ENCODE data around the gene C14orf93.
"Not testable (repeated sequence)": the region's sequence is repeated elsewhere in the genome, so short reads cannot be mapped to it uniquely, and the experiment has no call there.

C14orf93 gene

DNA sequence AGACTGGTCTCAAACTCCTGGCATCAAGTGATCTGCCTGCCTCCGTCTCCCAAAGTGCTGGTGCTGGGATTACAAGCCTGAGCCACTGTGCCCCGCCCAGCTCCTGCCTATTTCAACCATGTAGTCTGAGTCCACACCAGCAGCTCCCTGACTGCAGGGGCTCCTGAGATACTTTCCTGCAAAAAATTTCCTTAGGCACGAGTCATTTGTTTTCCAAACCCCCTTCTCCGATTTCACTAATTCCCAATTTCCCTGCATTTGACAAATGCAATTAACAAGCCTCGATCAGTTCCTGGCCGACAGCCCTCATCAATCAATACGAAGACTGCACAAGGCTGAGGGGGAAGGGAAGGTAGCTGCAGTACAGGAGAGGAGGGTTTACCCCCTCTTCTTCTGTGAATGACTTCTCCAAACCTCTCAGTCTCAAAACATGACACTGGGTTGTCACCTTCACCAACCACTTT is 14.7 kb upstream of the C14orf93 start:
- Histone ChIP-seq H3K4me1 (ENCODE audit: control insufficient read depth in 1 of 2, insufficient read depth in 2 of 2, low read length in 2 of 2) (no peaks in the 10 kb centered on the region), H3K4me3 (ENCODE audit: low read depth in 1 of 2, low read length in 2 of 2) (no peak overlapping the region), H3K27ac (ENCODE audit: low read length) (no peak overlapping the region), H3K36me3 (ENCODE audit: control insufficient read depth in 1 of 2, insufficient read depth in 2 of 2, low read length in 2 of 2) (peaks cover 16 to 19% of the 10 kb centered on the region in 2 donors), H3K27me3 (ENCODE audit: low read depth, low read length) (no peaks in the 10 kb centered on the region), H3K9me3 (ENCODE audit: control insufficient read depth in 1 of 2, low read length in 2 of 2) (no peaks in the 10 kb centered on the region)

DNA sequence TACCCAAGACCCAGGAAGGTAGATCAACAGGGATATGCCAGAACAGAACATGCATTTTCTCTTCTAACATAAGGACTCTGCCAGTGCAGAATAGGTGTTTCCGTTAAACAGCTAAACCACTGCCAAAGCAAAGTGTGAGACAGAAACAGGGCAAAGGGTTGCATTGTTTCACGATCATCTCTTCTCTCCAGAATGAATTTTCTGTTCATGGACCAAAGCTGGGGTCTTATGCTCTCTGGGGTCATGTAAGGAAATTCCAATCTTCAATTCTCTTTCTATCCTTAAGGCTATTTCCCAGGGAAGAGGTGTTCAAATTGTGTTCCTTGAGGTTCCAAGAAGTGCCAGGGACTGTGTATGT is 13.8 kb upstream of the C14orf93 start:
- no peak overlapping the region for H3K4me3 ChIP-seq (ENCODE audit: low read depth in 1 of 2, low read length in 2 of 2)
- no peaks in the 10 kb centered on the region for H3K4me1 ChIP-seq (ENCODE audit: control insufficient read depth in 1 of 2, insufficient read depth in 2 of 2, low read length in 2 of 2)
- H3K27ac ChIP-seq (ENCODE audit: low read length): no peak overlapping the region
- no peaks in the 10 kb centered on the region for H3K9me3 ChIP-seq (ENCODE audit: control insufficient read depth in 1 of 2, low read length in 2 of 2)
- H3K27me3 ChIP-seq (ENCODE audit: low read depth, low read length): no peaks in the 10 kb centered on the region
- peaks cover 15 to 16% of the 10 kb centered on the region in 2 donors for H3K36me3 ChIP-seq (ENCODE audit: control insufficient read depth in 1 of 2, insufficient read depth in 2 of 2, low read length in 2 of 2)

DNA sequence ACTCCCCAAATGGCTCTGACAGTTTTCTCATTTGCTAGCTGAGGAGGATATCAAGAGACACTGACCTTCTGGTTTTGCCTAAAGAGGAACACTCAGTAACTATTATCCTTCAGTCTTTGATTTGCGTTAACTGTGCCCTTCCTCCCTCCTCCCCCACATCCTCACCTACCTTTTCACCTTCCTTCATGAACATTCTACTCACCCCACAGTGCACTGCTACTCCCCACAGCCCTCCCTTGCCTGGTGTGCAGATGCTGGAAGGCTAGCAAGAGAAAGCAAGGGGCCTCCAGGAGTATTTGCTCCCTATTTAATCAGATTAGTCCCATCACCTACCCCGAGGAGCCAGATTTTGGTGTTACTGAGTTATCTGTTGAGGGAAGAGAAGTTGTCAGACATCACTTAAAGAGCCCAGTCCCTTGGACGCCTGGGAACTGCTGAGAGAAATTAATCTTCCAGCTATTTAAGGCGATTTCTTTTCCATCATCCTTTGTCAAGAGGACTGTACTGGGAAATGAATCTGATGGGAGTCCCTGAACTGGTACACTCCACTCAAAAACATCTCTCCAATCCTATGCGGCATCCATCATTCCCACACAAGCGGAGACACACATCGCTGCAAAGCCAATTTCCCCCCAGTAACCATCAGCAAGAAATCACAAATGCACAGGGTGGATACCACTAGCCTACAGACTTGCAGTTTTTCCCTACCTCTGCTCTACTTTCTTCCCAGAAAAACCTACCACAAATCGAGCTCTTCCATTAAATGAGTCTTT is 13.3 kb upstream of the C14orf93 start:
- H3K36me3 ChIP-seq (ENCODE audit: control insufficient read depth in 1 of 2, insufficient read depth in 2 of 2, low read length in 2 of 2): peaks cover 15 to 16% of the 10 kb centered on the region in 2 donors
- H3K27me3 ChIP-seq (ENCODE audit: low read depth, low read length): no peaks in the 10 kb centered on the region
- no peak overlapping the region for H3K27ac ChIP-seq (ENCODE audit: low read length)
- no peaks in the 10 kb centered on the region for H3K9me3 ChIP-seq (ENCODE audit: control insufficient read depth in 1 of 2, low read length in 2 of 2)
- H3K4me3 ChIP-seq (ENCODE audit: low read depth in 1 of 2, low read length in 2 of 2): no peak overlapping the region
- no peaks in the 10 kb centered on the region for H3K4me1 ChIP-seq (ENCODE audit: control insufficient read depth in 1 of 2, insufficient read depth in 2 of 2, low read length in 2 of 2)

DNA sequence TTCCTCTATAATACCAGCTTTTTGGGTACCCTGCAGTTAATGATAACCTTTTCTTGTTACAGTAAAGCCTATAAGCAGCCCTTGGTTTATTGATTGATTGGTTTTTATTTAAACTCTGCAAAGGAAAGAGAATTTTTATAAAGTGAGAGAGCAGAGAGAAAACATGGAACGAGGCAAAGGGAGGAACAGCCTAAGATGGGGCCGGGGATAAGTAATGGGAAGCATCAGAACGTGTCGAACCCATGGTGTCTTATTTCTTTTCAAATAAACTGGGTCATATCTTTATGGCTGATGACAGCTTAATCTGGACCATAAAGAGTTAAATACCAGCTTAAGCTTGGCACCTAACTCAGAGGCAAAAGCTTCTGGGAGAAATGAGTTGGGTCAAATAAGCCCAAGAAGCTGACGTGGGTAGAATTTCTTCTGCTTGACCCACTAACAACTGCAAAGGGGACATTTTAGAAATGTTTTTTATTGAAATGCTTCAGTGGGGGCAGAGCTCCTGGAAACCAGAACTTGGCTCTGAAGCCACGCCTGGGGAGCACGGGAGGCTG is 12.0 kb upstream of the C14orf93 start:
- no peak overlapping the region for H3K4me3 ChIP-seq (ENCODE audit: low read depth in 1 of 2, low read length in 2 of 2)
- H3K27me3 ChIP-seq (ENCODE audit: low read depth, low read length): no peaks in the 10 kb centered on the region
- no peaks in the 10 kb centered on the region for H3K4me1 ChIP-seq (ENCODE audit: control insufficient read depth in 1 of 2, insufficient read depth in 2 of 2, low read length in 2 of 2)
- no peaks in the 10 kb centered on the region for H3K9me3 ChIP-seq (ENCODE audit: control insufficient read depth in 1 of 2, low read length in 2 of 2)
- peaks cover 15 to 16% of the 10 kb centered on the region in 2 donors for H3K36me3 ChIP-seq (ENCODE audit: control insufficient read depth in 1 of 2, insufficient read depth in 2 of 2, low read length in 2 of 2)
- no peak overlapping the region for H3K27ac ChIP-seq (ENCODE audit: low read length)

DNA sequence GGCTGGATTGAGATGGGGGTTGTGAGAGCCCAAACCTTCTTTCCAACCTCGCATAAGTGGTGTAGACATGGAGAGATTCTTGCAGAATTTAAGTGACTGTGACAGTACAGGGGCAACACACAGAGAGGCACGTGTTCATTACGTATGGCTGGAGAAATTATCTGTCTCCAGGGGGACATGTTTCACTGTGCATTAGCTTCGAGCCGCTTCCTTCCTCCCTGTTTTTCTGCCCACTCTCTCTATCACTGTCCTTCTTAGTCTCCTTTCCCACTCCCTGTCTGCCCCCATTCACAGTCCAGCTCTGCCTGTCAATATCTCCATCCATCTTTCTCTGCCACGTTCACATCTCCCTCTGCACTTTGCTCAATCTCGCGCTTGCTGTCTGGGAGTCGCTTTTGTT is 11.5 kb upstream of the C14orf93 start:
- Histone ChIP-seq H3K36me3 (ENCODE audit: control insufficient read depth in 1 of 2, insufficient read depth in 2 of 2, low read length in 2 of 2) (peaks cover 15 to 16% of the 10 kb centered on the region in 2 donors), H3K27me3 (ENCODE audit: low read depth, low read length) (no peaks in the 10 kb centered on the region), H3K9me3 (ENCODE audit: control insufficient read depth in 1 of 2, low read length in 2 of 2) (no peaks in the 10 kb centered on the region), H3K4me3 (ENCODE audit: low read depth in 1 of 2, low read length in 2 of 2) (no peak overlapping the region), H3K4me1 (ENCODE audit: control insufficient read depth in 1 of 2, insufficient read depth in 2 of 2, low read length in 2 of 2) (no peaks in the 10 kb centered on the region), H3K27ac (ENCODE audit: low read length) (no peak overlapping the region)

DNA sequence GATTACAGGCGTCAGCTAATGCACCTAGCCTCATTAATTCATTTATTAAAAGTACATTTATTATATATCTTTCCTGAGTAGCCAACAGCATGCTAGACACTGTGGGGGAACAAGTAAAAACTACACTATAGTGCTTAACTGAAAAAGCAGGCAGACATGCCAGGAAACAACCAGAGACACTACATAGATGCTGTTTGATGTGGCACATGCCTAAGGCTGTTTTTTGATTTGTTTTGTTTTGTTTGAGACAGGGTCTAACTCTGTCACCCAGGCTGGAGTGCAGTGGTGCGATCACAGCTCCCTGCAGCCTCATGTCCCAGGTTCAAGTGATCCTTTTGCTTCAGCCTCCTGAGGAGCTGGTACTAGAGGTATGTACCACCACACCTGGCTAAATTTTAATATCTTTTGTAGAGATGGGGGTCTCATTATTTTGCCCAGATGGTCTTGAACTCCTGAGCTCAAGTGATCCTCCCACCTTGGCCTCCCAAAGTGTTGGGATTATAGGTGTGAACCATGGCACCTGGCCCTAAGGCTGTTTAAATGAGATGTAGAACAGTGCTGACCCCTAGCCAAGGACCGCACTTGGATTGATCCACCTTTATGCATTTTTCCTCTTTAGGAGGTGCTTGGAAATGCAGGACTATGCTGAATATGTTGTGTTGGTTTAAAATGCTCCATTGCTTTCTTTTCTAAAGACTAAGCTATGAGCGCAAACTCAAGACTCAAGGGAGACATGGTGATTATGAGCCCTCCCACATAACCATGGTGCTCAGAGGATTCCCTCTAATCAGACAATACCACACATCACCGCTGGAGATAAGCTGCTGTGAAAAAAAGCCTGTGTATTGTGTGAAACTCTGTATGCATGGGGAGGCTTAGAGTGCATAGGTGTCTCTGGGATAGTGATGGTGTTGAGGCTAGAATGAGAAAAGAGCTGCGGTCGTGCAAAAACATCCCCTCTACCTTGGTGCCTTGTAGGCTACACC is 10.5 kb upstream of the C14orf93 start:
- H3K9me3 ChIP-seq (ENCODE audit: control insufficient read depth in 1 of 2, low read length in 2 of 2): no peaks in the 10 kb centered on the region
- H3K27me3 ChIP-seq (ENCODE audit: low read depth, low read length): no peaks in the 10 kb centered on the region
- H3K27ac ChIP-seq (ENCODE audit: low read length): no peak overlapping the region
- H3K36me3 ChIP-seq (ENCODE audit: control insufficient read depth in 1 of 2, insufficient read depth in 2 of 2, low read length in 2 of 2): peaks cover 6 to 8% of the 10 kb centered on the region in 2 donors
- no peaks in the 10 kb centered on the region for H3K4me1 ChIP-seq (ENCODE audit: control insufficient read depth in 1 of 2, insufficient read depth in 2 of 2, low read length in 2 of 2)
- no peak overlapping the region for H3K4me3 ChIP-seq (ENCODE audit: low read depth in 1 of 2, low read length in 2 of 2)

- Histone ChIP-seq H3K4me1 (ENCODE audit: control insufficient read depth in 1 of 2, insufficient read depth in 2 of 2, low read length in 2 of 2) (no peaks in the 10 kb centered on the region), H3K4me3 (ENCODE audit: low read depth in 1 of 2, low read length in 2 of 2) (no peak overlapping the region), H3K27me3 (ENCODE audit: low read depth, low read length) (no peaks in the 10 kb centered on the region), H3K36me3 (ENCODE audit: control insufficient read depth in 1 of 2, insufficient read depth in 2 of 2, low read length in 2 of 2) (no peaks in the 10 kb centered on the region), H3K9me3 (ENCODE audit: control insufficient read depth in 1 of 2, low read length in 2 of 2) (no peaks in the 10 kb centered on the region), H3K27ac (ENCODE audit: low read length) (no peak overlapping the region)
Measured at GRCh38 chr14:23018107-23018506, 8.2 kb upstream of the C14orf93 start.

- Histone ChIP-seq H3K4me3 (ENCODE audit: low read depth in 1 of 2, low read length in 2 of 2) (no peak overlapping the region), H3K27ac (ENCODE audit: low read length) (no peak overlapping the region), H3K9me3 (ENCODE audit: control insufficient read depth in 1 of 2, low read length in 2 of 2) (no peaks in the 10 kb centered on the region), H3K27me3 (ENCODE audit: low read depth, low read length) (no peaks in the 10 kb centered on the region), H3K4me1 (ENCODE audit: control insufficient read depth in 1 of 2, insufficient read depth in 2 of 2, low read length in 2 of 2) (no peaks in the 10 kb centered on the region), H3K36me3 (ENCODE audit: control insufficient read depth in 1 of 2, insufficient read depth in 2 of 2, low read length in 2 of 2) (no peaks in the 10 kb centered on the region)
Measured at GRCh38 chr14:23017091-23017490, 7.1 kb upstream of the C14orf93 start.

- Histone ChIP-seq H3K36me3 (ENCODE audit: control insufficient read depth in 1 of 2, insufficient read depth in 2 of 2, low read length in 2 of 2) (no peaks in the 10 kb centered on the region), H3K9me3 (ENCODE audit: control insufficient read depth in 1 of 2, low read length in 2 of 2) (no peaks in the 10 kb centered on the region), H3K4me3 (ENCODE audit: low read depth in 1 of 2, low read length in 2 of 2) (no peak overlapping the region), H3K27me3 (ENCODE audit: low read depth, low read length) (no peaks in the 10 kb centered on the region), H3K27ac (ENCODE audit: low read length) (no peak overlapping the region), H3K4me1 (ENCODE audit: control insufficient read depth in 1 of 2, insufficient read depth in 2 of 2, low read length in 2 of 2) (no peaks in the 10 kb centered on the region)
Measured at GRCh38 chr14:23015618-23016017, 5.7 kb upstream of the C14orf93 start.

- not testable (repeated sequence) for H3K27ac ChIP-seq (ENCODE audit: low read length); H3K36me3 ChIP-seq (ENCODE audit: control insufficient read depth in 1 of 2, insufficient read depth in 2 of 2, low read length in 2 of 2); H3K9me3 ChIP-seq (ENCODE audit: control insufficient read depth in 1 of 2, low read length in 2 of 2)
Measured at GRCh38 chr14:23013749-23014054, 3.8 kb upstream of the C14orf93 start.

GRCh38 chr14:23013054-23013748 is 3.3 kb upstream of the C14orf93 start:
- H3K4me3 ChIP-seq (ENCODE audit: low read depth in 1 of 2, low read length in 2 of 2): no peak overlapping the region
- no peaks in the 10 kb centered on the region for H3K9me3 ChIP-seq (ENCODE audit: control insufficient read depth in 1 of 2, low read length in 2 of 2)
- H3K27me3 ChIP-seq (ENCODE audit: low read depth, low read length): no peaks in the 10 kb centered on the region
- H3K36me3 ChIP-seq (ENCODE audit: control insufficient read depth in 1 of 2, insufficient read depth in 2 of 2, low read length in 2 of 2): no peaks in the 10 kb centered on the region
- no peak overlapping the region for H3K27ac ChIP-seq (ENCODE audit: low read length)
- H3K4me1 ChIP-seq (ENCODE audit: control insufficient read depth in 1 of 2, insufficient read depth in 2 of 2, low read length in 2 of 2): no peaks in the 10 kb centered on the region

More at GRCh38 chr14:23013749-23014054, 3.8 kb upstream of the C14orf93 start:
- not testable (repeated sequence) for H3K4me1 ChIP-seq (ENCODE audit: control insufficient read depth in 1 of 2, insufficient read depth in 2 of 2, low read length in 2 of 2); H3K4me3 ChIP-seq (ENCODE audit: low read depth in 1 of 2, low read length in 2 of 2); H3K27me3 ChIP-seq (ENCODE audit: low read depth, low read length)
